SU-DHL-6 (cell line): ENCODE data around the gene CHAT.

Experiments used
- H2AFZ ChIP-seq: fragments of 200-600 bp; sonication (generic); 2 replicates; pipeline ENCODE4 v1.6.1; 2014; ENCODE audit warnings: low read depth, mild to moderate bottlenecking, moderate library complexity, mixed read lengths, antibody characterized with exemption, low read length; ENCODE audit not compliant: severe bottlenecking
- H3F3A ChIP-seq: fragments of 200-600 bp; shearing (Covaris generic); 2 replicates; pipeline ENCODE4 v1.6.0; 2016; ENCODE audit warnings: antibody characterized with exemption, mild to moderate bottlenecking; ENCODE audit not compliant: insufficient read depth
- H3K27ac ChIP-seq: fragments of 200-600 bp; sonication (generic); 2 replicates; pipeline ENCODE4 v1.5.1; 2016; ENCODE audit warnings: low read depth, mild to moderate bottlenecking, low read length, moderate library complexity, mixed read lengths
- H3K27me3 ChIP-seq: fragments of 200-600 bp; sonication (generic), shearing (Covaris generic); 2 replicates; pipeline ENCODE4 v1.6.0; 2014; ENCODE audit warnings: mild to moderate bottlenecking, low read length
- H3K36me3 ChIP-seq: fragments of 200-600 bp; sonication (generic); 2 replicates; pipeline ENCODE4 v1.6.1; 2014; ENCODE audit warnings: mild to moderate bottlenecking, low read length, mixed read lengths
- H3K4me2 ChIP-seq: fragments of 300-600, 200-600 bp; shearing (Covaris generic), sonication (generic); 2 replicates; pipeline ENCODE4 v1.6.0; 2014; ENCODE audit warnings: low read length, low read depth, mild to moderate bottlenecking; ENCODE audit not compliant: poor library complexity, severe bottlenecking
- H3K4me3 ChIP-seq: fragments of 200-600 bp; sonication (generic); 2 replicates; pipeline ENCODE4 v1.5.1; 2014; ENCODE audit warnings: antibody characterized with exemption, low read length, mild to moderate bottlenecking, mixed read lengths; ENCODE audit not compliant: insufficient read depth, poor library complexity, severe bottlenecking
- H3K79me2 ChIP-seq: fragments of 200-600 bp; sonication (generic); 2 replicates; pipeline ENCODE4 v1.6.1; 2014; ENCODE audit warnings: mild to moderate bottlenecking, low read length, moderate library complexity; ENCODE audit not compliant: insufficient read depth
- H3K9ac ChIP-seq: fragments of 200-600 bp; sonication (generic); 2 replicates; pipeline ENCODE4 v1.7.0; 2014; ENCODE audit warnings: mild to moderate bottlenecking, low read length
- H3K9me2 ChIP-seq: fragments of 200-600 bp; sonication (generic); replicated peaks from 2 replicates; pipeline ENCODE4 v1.6.1; 2014; ENCODE audit warnings: low read length; ENCODE audit not compliant: insufficient read depth
- H3K9me3 ChIP-seq: fragments of 200-600 bp; sonication (generic); 2 replicates; pipeline ENCODE4 v1.6.1; 2014; ENCODE audit warnings: low read length, mixed read lengths; ENCODE audit not compliant: insufficient read depth
- H4K20me1 ChIP-seq: fragments of 200-600 bp; sonication (generic); 2 replicates; pipeline ENCODE4 v1.6.1; 2014; ENCODE audit warnings: low read depth, mild to moderate bottlenecking, antibody characterized with exemption, low read length, moderate library complexity, mixed read lengths
- EZH2phosphoT487 ChIP-seq: fragments of 200-600 bp; sonication (generic), shearing (Covaris generic); conservative IDR thresholded peaks from 2 replicates; pipeline ENCODE4 v1.6.1; 2018; ENCODE audit warnings: mild to moderate bottlenecking, antibody characterized with exemption, low read length, moderate library complexity, mixed read lengths
- TF ChIP-seq, protein P1 (sequence below): fragments of 200-600 bp; sonication (generic); IDR thresholded peaks from one replicate; pipeline ENCODE4 v1.5.1; 2017; ENCODE audit warnings: antibody characterized with exemption, mild to moderate bottlenecking, low read length, moderate library complexity; ENCODE audit not compliant: insufficient read depth, poor library complexity, severe bottlenecking

Gene CHAT

DNA sequence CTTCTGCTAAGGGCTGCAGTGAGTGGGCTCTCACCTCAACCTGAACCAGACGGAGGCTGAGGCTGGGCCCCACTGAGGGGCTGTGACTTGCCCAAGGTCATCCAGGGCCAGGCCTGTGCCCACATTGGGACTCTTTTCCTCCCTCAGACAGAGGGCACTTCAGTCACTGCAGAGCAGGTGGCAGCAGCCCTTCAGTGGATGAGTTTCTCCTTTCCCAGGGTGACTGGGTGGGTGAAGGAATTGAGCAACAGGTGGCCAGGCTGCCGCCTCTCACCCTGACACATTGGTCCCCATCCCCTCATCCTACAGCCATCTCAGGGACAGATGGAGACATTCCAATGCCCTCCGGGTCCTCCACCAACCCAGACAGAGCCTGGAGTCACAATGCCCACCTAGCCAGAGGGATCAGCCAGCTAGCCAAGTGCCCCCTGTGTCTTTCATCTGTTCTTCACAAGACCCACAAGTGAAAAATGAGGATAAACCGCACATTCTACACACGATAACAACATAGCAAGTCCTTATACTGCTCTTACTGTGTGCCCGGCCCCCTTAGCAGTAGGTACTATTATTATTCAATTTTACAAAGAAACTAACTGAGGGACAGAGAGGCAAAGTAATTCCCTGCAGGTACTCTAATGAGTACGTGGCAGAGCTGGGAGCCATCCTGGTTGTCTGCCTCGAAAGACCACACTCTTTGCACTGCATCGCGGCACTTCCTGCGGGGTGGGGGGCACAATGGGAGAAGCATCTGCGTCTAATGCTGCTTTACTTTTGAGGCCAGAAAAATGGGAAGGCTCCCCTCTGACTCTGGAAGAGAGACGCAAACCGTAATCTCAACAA lies 5.5 kb upstream of the CHAT start:
- no peak overlapping the region for H3K9ac ChIP-seq
- H3K4me2 ChIP-seq = no peak overlapping the region
- no peaks in the 10 kb centered on the region for H3K79me2 ChIP-seq
- no peak overlapping the region for H2AFZ ChIP-seq
- no peaks in the 10 kb centered on the region for H3K27me3 ChIP-seq
- H3K4me3 ChIP-seq = no peak overlapping the region
- H3F3A ChIP-seq = no peaks in the 10 kb centered on the region
- H3K9me2 ChIP-seq = no peaks in the 10 kb centered on the region
- TF ChIP-seq EZH2phosphoT487 = no peak
- TF ChIP-seq, protein P1, sequence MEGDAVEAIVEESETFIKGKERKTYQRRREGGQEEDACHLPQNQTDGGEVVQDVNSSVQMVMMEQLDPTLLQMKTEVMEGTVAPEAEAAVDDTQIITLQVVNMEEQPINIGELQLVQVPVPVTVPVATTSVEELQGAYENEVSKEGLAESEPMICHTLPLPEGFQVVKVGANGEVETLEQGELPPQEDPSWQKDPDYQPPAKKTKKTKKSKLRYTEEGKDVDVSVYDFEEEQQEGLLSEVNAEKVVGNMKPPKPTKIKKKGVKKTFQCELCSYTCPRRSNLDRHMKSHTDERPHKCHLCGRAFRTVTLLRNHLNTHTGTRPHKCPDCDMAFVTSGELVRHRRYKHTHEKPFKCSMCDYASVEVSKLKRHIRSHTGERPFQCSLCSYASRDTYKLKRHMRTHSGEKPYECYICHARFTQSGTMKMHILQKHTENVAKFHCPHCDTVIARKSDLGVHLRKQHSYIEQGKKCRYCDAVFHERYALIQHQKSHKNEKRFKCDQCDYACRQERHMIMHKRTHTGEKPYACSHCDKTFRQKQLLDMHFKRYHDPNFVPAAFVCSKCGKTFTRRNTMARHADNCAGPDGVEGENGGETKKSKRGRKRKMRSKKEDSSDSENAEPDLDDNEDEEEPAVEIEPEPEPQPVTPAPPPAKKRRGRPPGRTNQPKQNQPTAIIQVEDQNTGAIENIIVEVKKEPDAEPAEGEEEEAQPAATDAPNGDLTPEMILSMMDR = no peak
- no peaks in the 10 kb centered on the region for H3K36me3 ChIP-seq
- no peaks in the 10 kb centered on the region for H3K9me3 ChIP-seq
- no peaks in the 10 kb centered on the region for H4K20me1 ChIP-seq
- no peak overlapping the region for H3K27ac ChIP-seq

DNA sequence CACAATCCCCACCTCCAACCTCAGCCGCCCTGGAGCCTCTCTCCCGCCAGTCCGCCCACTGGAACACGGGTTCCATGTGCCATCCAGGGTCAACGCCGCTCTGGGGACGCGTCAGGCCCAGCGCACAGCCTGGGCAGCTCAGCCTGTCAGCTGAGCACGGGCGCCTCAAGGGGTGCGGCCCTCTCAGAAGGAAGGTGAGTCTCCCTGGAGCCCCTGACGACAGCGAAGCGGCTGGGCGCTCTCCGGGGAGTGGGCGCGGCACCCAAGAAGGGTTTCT lies 4.9 kb upstream of the CHAT start:
- TF ChIP-seq EZH2phosphoT487 = no peak
- no peaks in the 10 kb centered on the region for H3K27me3 ChIP-seq
- no peak overlapping the region for H3K9ac ChIP-seq
- no peaks in the 10 kb centered on the region for H3K9me3 ChIP-seq
- no peaks in the 10 kb centered on the region for H3F3A ChIP-seq
- no peak overlapping the region for H3K4me2 ChIP-seq
- no peaks in the 10 kb centered on the region for H4K20me1 ChIP-seq
- no peak overlapping the region for H3K4me3 ChIP-seq
- no peak overlapping the region for H3K27ac ChIP-seq
- no peaks in the 10 kb centered on the region for H3K79me2 ChIP-seq
- H3K36me3 ChIP-seq = no peaks in the 10 kb centered on the region
- H3K9me2 ChIP-seq = no peaks in the 10 kb centered on the region
- H2AFZ ChIP-seq = no peak overlapping the region

DNA sequence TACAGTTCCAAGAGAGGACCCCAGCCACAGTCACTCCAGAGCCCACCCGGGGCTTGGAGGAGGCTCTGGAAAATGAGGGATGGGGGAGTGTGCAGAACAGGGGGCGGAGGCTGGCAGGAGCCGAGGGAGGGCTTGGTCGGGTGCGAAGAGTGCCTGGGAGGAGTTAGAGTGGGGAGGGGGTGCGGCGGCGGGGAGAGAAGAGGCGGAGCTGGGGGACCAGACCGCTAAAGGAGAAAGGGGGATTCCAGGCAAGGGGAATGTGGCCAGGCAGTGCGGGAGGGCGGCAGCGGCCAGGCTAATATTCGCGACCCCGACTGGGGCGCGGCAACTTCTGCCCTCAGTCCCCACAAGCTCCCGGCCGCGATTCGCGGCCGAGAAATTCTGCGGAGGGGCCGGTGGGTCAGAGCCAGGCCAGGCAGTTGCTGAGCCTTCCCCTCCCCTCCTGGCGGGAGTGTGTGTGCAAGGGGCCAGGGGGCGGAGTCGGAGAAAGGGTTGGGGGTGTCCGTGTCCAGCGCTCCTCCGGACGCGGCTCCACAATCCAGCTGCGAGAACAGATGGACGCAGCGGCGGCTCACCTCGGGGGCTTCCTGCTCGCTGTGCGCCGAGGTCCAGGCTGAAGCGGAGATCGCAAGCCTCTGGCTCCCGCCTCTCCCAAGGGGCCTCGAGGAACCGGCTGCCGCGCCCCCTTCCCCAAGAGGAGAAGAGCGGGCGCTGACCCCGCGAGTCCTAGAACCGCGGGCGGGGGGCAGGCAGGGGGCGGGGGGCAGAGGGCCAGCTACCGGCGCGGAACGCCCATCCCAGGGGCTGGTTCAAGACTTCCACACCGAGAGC lies 4.3 kb upstream of the CHAT start:
- Histone ChIP-seq H3K9me3 (no peaks in the 10 kb centered on the region), H3K4me2 (no peak overlapping the region), H3K9me2 (no peaks in the 10 kb centered on the region), H2AFZ (no peak overlapping the region), H3K36me3 (no peaks in the 10 kb centered on the region), H3K27me3 (no peaks in the 10 kb centered on the region), H3K27ac (no peak overlapping the region), H3F3A (no peaks in the 10 kb centered on the region), H4K20me1 (no peaks in the 10 kb centered on the region), H3K9ac (no peak overlapping the region), H3K4me3 (no peak overlapping the region), H3K79me2 (no peaks in the 10 kb centered on the region)
- no peak for TF ChIP-seq EZH2phosphoT487
- TF ChIP-seq, protein P1 = no peak

DNA sequence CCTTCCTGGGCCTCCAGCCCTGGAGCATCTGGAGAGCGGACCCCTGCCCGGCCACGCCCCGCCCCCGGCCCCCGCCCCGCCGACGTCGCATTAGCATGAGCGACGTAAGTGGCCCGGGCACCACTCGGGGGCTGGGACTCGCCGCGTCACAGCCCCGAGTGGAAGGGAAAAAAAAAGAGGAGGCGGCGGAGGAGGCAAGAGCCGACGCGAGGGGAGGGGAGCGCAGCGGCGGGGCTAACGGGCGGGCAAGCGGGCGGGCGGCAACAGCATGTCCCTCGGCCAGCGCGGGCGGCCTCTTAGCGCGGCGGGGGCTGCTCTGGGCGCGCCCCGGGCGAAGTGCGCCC lies 3.8 kb upstream of the CHAT start, which contains the start of gene SLC18A3:
Gene SLC18A3 (plus strand): TSS at position 197 of the 344 bp plus-strand sequence. CDS start 431 bp downstream, outside the sequence.
- H3K27me3 ChIP-seq = no peaks in the 10 kb centered on the region
- no peaks in the 10 kb centered on the region for H3K9me2 ChIP-seq
- no peak within 1 kb of the TSS for H2AFZ ChIP-seq
- no peaks in the 10 kb centered on the region for H3K9me3 ChIP-seq
- H3F3A ChIP-seq = no peaks in the 10 kb centered on the region
- H3K79me2 ChIP-seq = no peaks in the 10 kb centered on the region
- H3K9ac ChIP-seq = no peak within 1 kb of the TSS
- no peak within 1 kb of the TSS for H3K27ac ChIP-seq
- TF ChIP-seq EZH2phosphoT487 = no peak
- no peaks in the 10 kb centered on the region for H4K20me1 ChIP-seq
- no peak within 1 kb of the TSS for H3K4me3 ChIP-seq
- H3K4me2 ChIP-seq = no peak within 1 kb of the TSS
- H3K36me3 ChIP-seq = no peaks in the 10 kb centered on the region
